ENCODE results near the gene GHRL.

GHRL gene

GRCh38 chr3:10240799-10241198 is 51.9 kb downstream of the GHRL start:
- no peak for DNase-seq

GRCh38 chr3:10238345-10239183 is 54.2 kb downstream of the GHRL start:
- no peak for DNase-seq

All from NCI-H187 (cell line).